Activated CD4-positive, alpha-beta T cell treated with anti-CD3 and anti-CD28 coated beads, Interleukin-2, Interleukin-6, amounts not matched to agents 100 ng/mL and 50 ng/mL, durations not matched to agents 16 hours and 8 hours (primary cell): Measurements from ENCODE around the gene THAP4.
"Not testable (repeated sequence)": the region's sequence is repeated elsewhere in the genome, so short reads cannot be mapped to it uniquely, and the experiment has no call there.

ENCODE experiments used
- DNase-seq: peaks from one replicate; pipeline ENCODE4 v3.0.0-alpha.2; 2020

Gene THAP4

GRCh38 chr2:241609859-241610793, 26.8 kb downstream of the THAP4 start:
- peak; percentile 94 for DNase-seq

DNA sequence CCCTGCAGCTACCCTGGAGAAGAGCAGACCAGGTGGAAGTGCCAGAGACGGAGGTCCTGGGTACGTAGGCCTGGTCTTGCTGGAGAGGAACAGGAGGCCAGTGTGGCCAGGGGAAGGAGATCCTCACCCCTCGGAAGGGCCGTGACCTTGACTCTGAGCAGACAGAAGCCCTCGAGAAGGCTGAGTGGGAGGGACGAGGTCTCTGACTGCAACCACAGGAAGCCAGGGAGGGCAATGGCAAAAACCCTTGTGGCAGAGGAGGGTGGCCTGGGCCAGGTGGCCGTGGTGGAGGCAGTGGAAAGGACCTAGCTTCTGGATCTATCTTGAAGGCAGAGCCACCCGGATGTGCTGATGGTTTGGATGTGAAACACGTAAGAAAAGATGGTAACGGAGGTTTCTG, 28.1 kb downstream of the THAP4 start:
- no peak for DNase-seq

DNA sequence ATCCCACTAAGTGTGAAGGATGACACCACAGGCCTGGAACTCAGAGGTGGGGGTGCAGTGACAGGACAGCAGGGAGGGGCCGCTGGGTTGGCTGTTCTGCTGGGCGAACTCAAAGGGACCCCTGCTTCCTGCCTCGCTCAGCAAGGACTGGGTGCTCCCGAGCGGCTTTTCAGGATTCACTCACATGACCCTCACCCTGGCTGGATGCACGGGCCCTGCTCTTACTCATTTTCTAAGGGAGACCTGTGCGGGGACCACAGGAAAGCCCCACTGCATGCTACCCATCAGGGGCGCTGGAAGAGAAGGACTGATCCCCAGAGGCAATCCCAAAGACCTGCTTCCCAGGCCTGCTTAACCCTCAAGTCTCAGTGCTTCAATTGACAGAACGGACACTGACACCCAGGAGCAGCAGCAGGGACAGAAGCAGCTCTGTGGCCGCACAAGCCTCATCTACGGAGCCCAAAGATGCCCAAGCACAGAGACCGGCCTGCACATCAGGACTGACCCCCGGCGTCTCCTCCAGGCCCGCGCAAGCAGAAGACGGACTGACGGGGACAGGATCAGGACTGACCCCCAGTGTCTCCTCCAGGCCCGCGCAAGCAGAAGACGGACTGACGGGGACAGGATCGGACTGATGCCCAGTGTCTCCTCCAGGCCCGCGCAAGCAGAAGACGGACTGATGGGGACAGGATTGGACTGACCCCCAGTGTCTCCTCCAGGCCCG, 29.6 kb downstream of the THAP4 start:
- DNase-seq = no peak

- DNase-seq = no peak
Observed at GRCh38 chr2:241606186-241606585, 30.8 kb downstream of the THAP4 start.

GRCh38 chr2:241603686-241604085, 33.3 kb downstream of the THAP4 start:
- no peak for DNase-seq

DNA sequence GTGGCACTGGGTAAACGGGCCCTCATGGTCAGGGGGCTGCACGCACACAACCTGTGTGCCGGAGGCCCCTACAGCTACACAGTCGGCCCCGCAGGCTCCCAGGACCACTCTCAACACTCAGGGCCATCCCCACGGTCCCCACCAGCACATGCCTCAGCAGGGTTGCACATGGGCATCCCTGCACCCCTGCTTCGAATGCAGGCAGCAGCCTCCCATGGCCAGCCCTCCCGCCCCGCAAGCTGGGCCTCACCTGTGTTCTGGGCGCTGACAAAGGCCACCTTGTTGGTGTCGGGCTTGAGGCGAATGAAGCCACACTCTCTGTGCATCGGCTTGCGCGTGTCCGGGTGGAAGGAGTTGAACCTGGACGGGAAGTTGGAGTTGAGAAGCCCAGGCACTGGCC, 34.2 kb downstream of the THAP4 start:
- DNase-seq = no peak

- no peak for DNase-seq
Observed at GRCh38 chr2:241601841-241602240, 35.1 kb downstream of the THAP4 start.

- DNase-seq = no peak
Observed at GRCh38 chr2:241599615-241600014, 37.3 kb downstream of the THAP4 start.

DNA sequence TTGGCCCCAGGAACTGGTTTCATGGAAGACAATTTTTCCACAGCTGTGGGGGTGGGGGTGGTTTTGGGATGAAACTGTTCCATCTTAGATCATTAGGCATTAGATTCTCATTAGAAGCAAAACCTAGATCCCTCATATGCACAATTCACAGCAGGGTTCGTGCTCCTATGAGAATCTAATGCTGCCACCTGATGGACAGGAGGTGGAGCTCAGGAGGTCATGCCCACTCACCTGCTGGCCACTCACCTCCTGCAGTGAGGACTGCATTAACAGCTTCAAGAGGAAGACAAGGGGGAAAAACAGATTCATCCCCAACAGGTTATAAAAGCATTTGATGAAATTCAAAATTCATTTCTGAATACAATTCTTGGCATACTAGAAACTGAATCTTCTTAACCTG, 38.5 kb downstream of the THAP4 start:
- no peak for DNase-seq

DNA sequence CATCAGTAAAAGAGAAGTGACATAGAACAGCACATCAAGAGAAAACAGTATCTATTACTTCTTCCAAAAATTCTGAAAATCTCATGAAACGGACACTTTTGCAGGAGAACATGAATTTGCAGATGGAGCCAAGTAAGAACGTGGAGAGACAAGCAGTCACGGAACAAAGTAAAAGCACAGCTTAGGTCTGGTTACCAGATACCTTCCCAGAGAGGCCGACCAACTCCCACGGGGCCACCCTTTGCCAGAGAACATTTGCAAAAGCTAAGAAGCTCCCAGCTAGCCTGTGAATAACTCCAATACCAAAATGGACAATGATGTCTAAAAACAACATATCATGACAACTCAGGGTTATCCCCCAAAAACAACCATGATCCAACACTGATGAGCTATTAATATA, 38.9 kb downstream of the THAP4 start:
- no peak for DNase-seq

DNA sequence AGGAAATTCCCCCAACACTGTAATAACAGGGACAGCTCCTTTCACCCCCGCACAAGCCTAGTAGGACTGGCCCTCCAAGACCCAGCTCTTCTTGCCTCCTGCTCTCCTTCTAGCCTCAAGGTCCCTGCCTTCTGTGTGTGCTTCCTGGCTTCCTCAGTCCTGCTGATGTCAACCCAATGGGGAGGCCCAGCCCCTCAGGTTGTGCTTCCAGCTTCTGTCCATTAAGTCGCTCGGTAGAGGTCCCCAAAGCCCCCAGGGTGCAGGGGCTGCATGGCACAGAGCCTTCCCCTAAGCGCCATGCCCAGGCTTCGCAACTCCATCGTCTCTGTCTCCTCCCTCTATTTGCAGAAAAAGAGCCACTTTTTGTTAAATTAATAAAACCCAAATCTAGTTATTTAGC, 39.4 kb downstream of the THAP4 start:
- no peak for DNase-seq

DNA sequence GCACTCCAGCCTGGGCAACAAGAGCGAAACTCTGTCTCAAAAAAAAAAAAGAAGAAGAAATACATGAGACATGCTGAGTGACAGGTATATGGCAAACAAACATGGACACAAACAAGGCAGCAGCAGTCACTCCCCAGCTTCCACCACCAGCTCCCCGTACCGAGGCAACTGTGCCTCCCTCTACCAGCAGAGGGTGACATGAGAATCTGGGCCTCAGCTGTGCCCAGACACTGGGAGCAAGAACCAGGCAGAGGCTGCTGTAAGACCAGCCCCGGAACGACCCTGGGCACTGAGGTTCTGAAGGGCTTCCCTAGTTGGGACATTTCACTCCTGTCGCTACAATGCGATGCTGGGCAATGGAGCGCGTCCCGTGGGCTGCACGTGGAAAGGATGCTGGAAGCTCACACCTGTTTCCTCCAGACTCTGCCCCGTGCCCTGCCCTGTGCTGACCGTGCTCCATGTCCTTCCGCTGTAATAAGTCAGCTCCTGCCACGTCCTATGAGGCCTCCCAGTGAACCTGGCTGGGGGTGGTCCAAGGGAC, 41.3 kb downstream of the THAP4 start:
- no peak for DNase-seq

- DNase-seq = no peak
Observed at GRCh38 chr2:241593271-241593670, 43.7 kb downstream of the THAP4 start.

- no peak for DNase-seq
Observed at GRCh38 chr2:241592126-241592845, 44.7 kb downstream of the THAP4 start.

GRCh38 chr2:241590496-241591455, 46.2 kb downstream of the THAP4 start:
- DNase-seq = not testable (repeated sequence)

DNA sequence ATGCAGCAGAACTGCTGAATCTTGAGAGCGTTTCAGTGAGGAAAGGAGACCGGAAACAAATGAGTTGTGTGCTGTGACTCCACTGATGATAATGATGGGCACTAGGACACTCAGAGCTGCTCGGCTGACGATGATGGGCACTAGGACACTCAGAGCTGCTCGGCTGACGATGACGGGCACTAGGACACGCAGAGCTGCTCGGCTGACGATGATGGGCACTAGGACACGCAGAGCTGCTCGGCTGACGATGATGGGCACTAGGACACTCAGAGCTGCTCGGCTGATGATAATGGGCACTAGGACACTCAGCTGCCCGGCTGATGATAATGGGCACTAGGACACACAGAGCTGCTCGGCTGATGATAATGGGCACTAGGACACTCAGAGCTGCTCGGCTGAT, 47.1 kb downstream of the THAP4 start:
- not testable (repeated sequence) for DNase-seq

DNA sequence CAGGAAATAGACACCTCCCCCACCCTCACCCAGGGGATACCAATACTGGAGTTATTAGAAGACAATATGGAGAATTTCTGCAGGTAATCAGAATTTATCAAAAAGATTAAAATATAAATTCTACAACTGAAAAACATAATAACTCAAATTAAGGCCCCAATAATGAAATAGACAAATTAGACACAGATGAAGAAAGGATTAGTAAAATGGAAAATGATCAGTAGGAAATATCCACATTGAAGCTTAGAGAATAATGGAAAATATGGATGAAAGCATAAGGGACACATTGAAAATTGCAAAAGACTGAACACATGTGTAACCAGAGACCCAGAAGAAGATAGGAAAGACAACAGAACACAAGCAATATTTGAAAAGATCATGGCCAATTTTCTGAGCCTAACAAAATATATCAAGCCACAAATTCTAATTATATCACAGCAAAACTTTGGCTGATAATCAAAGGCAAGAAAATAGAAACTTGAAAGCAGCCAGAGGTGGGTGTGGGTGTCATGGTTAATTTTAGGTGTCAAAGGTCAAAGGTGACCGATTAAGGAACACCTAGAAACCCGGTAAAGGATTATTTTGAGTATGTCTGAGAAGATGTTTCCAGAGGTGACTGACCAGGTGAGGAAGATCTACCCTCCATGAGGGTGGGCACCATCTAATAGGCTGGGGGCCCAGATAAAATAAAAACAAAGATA, 50.2 kb downstream of the THAP4 start:
- DNase-seq = no peak

- no peak for DNase-seq
Observed at GRCh38 chr2:241584436-241584835, 52.5 kb downstream of the THAP4 start.

DNA sequence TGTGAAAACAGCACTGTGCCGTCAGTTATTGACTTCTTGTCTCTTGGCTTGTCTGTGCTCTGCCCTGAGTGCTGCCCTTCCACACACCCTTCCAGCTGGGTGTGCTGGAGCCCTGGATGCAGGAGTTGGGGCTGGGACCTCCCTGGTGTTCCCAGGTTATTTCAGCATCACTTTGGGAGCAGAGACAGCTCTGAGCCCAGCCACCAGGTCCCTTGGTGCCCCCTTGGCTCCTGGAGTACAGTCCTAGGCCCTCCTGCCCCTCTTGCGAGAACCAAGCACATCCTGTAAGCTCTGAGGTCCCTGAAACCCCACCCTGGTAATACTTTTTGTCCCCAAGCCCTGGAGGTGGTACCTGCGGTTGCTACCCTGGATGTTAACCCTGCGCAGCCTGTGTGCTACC, 54.2 kb downstream of the THAP4 start:
- DNase-seq = no peak

DNA sequence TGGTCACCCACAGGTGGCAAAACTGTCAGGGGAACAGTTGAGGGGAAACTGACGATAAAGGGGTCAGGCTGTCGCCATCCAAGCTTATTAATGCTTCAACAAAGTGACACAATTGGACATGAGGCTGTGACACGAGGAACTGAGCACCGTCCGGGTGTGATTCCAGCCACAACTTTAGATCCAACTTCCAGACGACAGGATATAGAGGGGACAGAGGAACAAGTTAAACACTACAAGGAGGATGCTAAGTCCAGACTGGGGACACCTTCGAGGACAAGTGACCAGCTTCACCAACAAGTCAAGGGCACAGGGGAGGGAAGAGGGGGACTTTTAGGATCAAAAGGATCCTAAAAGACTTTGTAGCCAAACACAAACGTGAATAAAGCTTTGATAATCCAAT, 54.6 kb downstream of the THAP4 start:
- DNase-seq = no peak

GRCh38 chr2:241579281-241579680, 57.7 kb downstream of the THAP4 start:
- DNase-seq = no peak
